ENCODE measurements around the gene STK31.
"Not testable (repeated sequence)": the region's sequence is repeated elsewhere in the genome, so short reads cannot be mapped to it uniquely, and the experiment has no call there.

Gene STK31

DNA sequence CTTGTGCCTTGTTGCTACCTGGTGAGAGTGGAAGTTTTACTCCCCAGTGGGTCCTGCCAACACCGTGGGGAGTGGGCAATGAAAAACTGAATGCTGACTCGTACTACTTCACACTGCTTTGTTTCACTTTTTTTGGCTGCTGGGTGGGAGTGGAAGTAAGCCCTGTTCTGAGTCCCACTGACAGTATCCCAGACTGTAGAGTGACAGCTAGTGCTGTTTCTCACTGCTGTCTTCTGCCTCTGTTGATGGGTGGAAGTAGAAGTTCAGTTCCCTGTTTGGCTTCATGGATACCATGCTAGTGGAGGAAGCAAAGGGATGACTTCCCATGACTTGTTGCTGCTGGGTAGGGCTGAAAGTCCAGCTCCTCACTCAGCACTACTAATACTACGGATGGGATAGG is 98.4 kb downstream of the STK31 start:
- no peak for TF ChIP-seq CTCF (IDR thresholded peaks at IDR 0.05; ENCODE audit: control extremely low read depth, extremely low read depth, low read depth, missing control alignments)
- CTCF ChIA-PET: no interaction called here
- no peak for DNase-seq (ENCODE audit: extremely low spot score)
- POLR2A ChIA-PET: no interaction called here

- no peak for TF ChIP-seq CTCF (IDR thresholded peaks at IDR 0.05; ENCODE audit: control extremely low read depth, extremely low read depth, low read depth, missing control alignments)
- DNase-seq (ENCODE audit: extremely low spot score): no peak
- ChIA-PET POLR2A (no interaction called here), CTCF (no interaction called here)
Observed at GRCh38 chr7:23810099-23810498, 100.1 kb downstream of the STK31 start.

- POLR2A ChIA-PET: no interaction called here
- CTCF ChIA-PET: no interaction called here
Observed at GRCh38 chr7:23811540-23811939, 101.5 kb downstream of the STK31 start.

DNA sequence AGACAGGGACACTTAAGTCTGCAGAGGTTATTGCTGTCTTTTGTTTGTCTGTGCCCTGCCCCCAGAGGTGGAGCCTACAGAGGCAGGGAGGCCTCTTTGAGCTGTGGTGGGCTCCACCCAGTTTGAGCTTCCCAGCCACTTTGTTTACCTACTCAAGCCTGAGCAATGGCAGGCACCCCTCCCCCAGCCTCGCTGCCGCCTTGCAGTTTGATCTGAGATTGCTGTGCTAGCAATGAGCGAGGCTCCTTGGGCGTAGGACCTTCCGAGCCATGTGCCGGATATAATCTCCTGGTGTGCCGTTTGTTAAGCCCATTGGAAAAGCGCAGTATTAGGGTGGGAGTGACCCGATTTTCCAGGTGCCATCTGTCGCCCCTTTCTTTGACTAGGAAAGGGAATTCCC is 118.1 kb downstream of the STK31 start:
- CTCF ChIA-PET; POLR2A ChIA-PET; DNase-seq (ENCODE audit: extremely low spot score): not testable (repeated sequence)

More at GRCh38 chr7:23811540-23811939, 101.5 kb downstream of the STK31 start:
- TF ChIP-seq CTCF (IDR thresholded peaks at IDR 0.05; ENCODE audit: control extremely low read depth, extremely low read depth, low read depth, missing control alignments): no peak
- no peak for DNase-seq (ENCODE audit: extremely low spot score)

- POLR2A ChIA-PET; DNase-seq (ENCODE audit: extremely low spot score); CTCF ChIA-PET: not testable (repeated sequence)
Observed at GRCh38 chr7:23832733-23833132, 122.7 kb downstream of the STK31 start.

GRCh38 chr7:23833405-23833804 is 123.4 kb downstream of the STK31 start:
- CTCF ChIA-PET: no interaction called here
- POLR2A ChIA-PET: no interaction called here

DNA sequence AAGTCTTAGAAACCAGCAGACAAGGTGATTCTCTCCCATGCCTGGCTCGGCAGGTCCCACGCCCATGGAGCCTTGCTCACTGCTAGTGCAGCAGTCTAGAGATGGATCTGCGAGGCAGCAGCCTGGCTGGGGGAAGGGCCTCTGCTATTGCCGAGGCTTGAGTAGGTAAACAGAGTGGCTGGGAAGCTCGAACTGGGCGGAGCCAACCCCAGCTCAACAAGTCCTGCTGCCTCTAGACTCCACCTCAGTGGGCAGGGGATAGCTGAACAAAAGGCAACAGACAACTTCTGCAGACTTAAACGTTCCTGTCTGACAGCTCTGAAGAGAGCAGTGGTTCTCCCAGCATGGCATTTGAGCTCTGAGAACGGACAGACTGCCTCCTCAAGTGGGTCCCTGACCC is 134.8 kb downstream of the STK31 start:
- POLR2A ChIA-PET: not testable (repeated sequence)
- CTCF ChIA-PET: interaction anchor here (1.5 kb wide), 1 partner anchor 17 kb away, joined by 4 read pairs; no protein-coding TSS in a partner anchor

More at GRCh38 chr7:23833405-23833804, 123.4 kb downstream of the STK31 start:
- no peak for DNase-seq (ENCODE audit: extremely low spot score)
- TF ChIP-seq CTCF (IDR thresholded peaks at IDR 0.05; ENCODE audit: control extremely low read depth, extremely low read depth, low read depth, missing control alignments): no peak

DNA sequence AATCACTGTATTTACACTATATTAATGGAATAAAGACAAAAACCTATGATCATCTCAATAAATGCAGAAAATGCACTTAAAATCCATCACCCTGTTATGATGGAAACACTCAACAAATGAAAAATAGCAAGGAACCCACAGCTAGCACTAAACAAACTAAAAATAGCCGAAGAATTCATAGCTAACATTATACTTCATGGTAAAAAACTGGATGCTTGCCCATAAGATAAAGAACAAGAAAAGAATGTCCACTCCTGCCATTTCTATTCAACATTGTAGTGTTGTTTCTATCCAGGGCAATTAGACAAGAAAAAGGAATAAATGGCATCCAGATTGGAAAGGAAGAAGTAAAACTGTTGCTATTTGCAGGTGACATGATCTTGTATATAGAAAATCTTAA is 142.1 kb downstream of the STK31 start:
- ChIA-PET CTCF (interaction anchor here (3.6 kb wide), 1 partner anchor 11 kb away, joined by 12 read pairs; no protein-coding TSS in a partner anchor), POLR2A (no interaction called here)
- no peak for TF ChIP-seq CTCF (IDR thresholded peaks at IDR 0.05; ENCODE audit: control extremely low read depth, extremely low read depth, low read depth, missing control alignments)
- no peak for DNase-seq (ENCODE audit: extremely low spot score)

More for the DNA sequence above, 134.8 kb downstream of the STK31 start:
- DNase-seq (ENCODE audit: extremely low spot score): not testable (repeated sequence)

Measured in GM10248 (cell line).